ENCODE results near the gene GTF2H2C.

GTF2H2C gene

GRCh38 chr5:69522035-69522434 is 38.0 kb upstream of the GTF2H2C start:
- CTCF ChIA-PET = interaction anchor here (0.6 kb wide), 1 partner anchor 11 kb away, joined by 3 read pairs; no protein-coding TSS in a partner anchor
- POLR2A ChIA-PET (ENCODE audit: low non-redundant PET) = no interaction called here
- DNase-seq (ENCODE audit: low spot score) = no peak
- no peak for TF ChIP-seq CTCF (conservative IDR thresholded peaks at IDR 0.05; ENCODE audit: low read depth)
- H3K27ac ChIP-seq = no peak overlapping the region

DNA sequence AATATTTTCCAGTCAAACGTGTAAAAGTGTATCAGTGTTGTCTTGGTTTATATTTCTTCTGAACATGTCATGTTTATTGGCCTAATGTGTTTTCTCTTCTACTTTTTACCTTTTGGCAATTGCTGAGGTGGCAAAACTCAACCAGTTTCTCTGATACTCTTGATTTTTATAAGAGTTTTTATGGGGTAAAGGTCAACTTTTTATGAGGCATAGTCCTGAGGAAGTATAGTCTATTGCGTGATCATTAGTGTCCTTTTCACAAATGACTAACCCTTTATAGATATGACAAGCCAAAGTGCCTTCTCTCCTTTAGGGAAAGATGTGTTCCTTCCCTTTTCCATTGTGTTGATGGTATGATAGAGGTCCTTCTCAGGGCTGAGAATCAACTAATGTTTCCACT is 34.5 kb upstream of the GTF2H2C start:
- no peak for DNase-seq (ENCODE audit: low spot score)
- TF ChIP-seq CTCF (conservative IDR thresholded peaks at IDR 0.05; ENCODE audit: low read depth) = no peak
- CTCF ChIA-PET = interaction anchor here (0.6 kb wide), 1 partner anchor 26 kb away, joined by 4 read pairs; no protein-coding TSS in a partner anchor
- POLR2A ChIA-PET (ENCODE audit: low non-redundant PET) = no interaction called here
- H3K27ac ChIP-seq = no peak overlapping the region

DNA sequence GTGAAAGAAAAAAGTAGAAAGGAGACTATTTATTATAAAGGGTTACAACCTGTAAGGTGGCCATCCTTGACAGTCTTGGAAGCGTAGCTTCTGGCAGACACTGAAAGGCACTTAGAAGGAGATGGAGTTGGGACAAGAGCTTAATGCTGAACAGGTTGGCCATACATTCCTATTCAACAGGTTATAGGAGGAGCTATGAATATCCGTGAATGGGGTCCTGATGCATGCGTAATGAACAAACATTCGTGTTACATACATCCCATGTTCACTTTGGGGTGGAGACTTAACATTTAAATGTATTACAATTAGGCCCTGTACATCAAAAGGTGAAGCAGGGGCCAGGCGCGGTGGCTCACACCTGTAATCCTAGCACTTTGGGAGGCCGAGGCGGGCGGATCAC is 33.3 kb upstream of the GTF2H2C start:
- no peak for TF ChIP-seq CTCF (conservative IDR thresholded peaks at IDR 0.05; ENCODE audit: low read depth)
- POLR2A ChIA-PET (ENCODE audit: low non-redundant PET) = no interaction called here
- no peak overlapping the region for H3K27ac ChIP-seq
- no peak for DNase-seq (ENCODE audit: low spot score)
- CTCF ChIA-PET = interaction anchor here (0.5 to 0.7 kb wide), 4 partner anchors 23 to 456 kb away, joined by 3 to 4 read pairs (median 4); no protein-coding TSS in a partner anchor

- CTCF ChIA-PET = interaction anchor here (0.6 to 1.0 kb wide), 3 partner anchors 34 to 434 kb away, joined by 3 read pairs; partner anchors contain the start of gene OCLN
- POLR2A ChIA-PET (ENCODE audit: low non-redundant PET) = no interaction called here
- DNase-seq (ENCODE audit: low spot score) = no peak
- TF ChIP-seq CTCF (conservative IDR thresholded peaks at IDR 0.05; ENCODE audit: low read depth) = no peak
- no peak overlapping the region for H3K27ac ChIP-seq
These were observed 32.7 kb upstream of the GTF2H2C start for GRCh38 chr5:69527128-69527770.

DNA sequence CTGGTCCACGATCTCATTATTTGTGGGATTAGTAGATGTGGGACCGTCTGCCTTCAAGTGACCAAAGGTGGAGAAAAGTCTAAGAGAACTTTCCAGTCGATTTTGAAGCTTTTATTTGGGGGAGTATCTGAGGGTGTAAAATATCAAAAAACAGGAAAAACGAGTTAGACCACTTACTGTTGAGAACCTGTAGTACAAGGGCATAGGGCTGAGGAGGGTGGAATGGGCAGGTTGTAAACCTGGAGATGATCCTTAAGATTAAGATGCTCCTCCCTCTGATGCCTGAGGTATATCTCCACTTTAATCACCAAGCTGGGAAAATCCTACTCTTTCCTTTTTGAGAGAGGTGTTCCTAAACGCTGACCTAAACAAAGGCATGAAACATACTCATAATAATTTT is 32.0 kb upstream of the GTF2H2C start:
- DNase-seq (ENCODE audit: low spot score) = peak; percentile 61
- ChIA-PET POLR2A (ENCODE audit: low non-redundant PET) (no interaction called here), CTCF (interaction anchor here (1.0 kb wide), 1 partner anchor 35 kb away, joined by 3 read pairs; the partner anchor contains the start of gene OCLN)
- no peak overlapping the region for H3K27ac ChIP-seq
- no peak for TF ChIP-seq CTCF (conservative IDR thresholded peaks at IDR 0.05; ENCODE audit: low read depth)

DNA sequence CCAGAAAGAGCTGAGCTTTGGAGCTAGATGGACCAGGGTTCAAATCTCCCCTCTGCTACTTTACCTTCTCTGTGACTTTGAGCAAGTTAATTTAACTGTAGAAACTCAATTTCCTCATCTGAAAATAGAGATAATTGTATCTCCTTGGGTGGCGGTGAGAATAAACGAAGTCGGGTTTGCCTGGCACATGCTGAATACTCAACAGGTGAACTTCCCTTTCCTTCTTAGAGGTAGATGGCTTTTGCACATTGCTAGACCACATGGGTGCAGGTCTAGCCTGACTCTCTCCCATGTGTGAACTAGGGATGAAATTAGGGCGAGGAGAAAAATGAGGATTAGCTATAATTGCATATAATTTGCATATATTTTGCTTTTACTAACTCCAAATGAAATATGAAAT is 31.4 kb upstream of the GTF2H2C start:
- DNase-seq (ENCODE audit: low spot score) = no peak
- TF ChIP-seq CTCF (conservative IDR thresholded peaks at IDR 0.05; ENCODE audit: low read depth) = no peak
- ChIA-PET CTCF (interaction anchor here (1.0 kb wide), 1 partner anchor 36 kb away, joined by 3 read pairs; the partner anchor contains the start of gene OCLN), POLR2A (ENCODE audit: low non-redundant PET) (no interaction called here)
- no peak overlapping the region for H3K27ac ChIP-seq

All from RWPE1 (cell line).